HCT116 (cell line): Measurements from ENCODE around the gene PAN3. TPM values are rescaled to one million over a fixed set of nuclear protein-coding genes. Genes with fewer than 3 reads are reported as not detected.

Experiments used
- ATAC-seq: fragments of 200-7000 bp; cut with Tn5 transposase; 2 replicates; pipeline ENCODE4 v1.9.1; 2020; ENCODE audit warnings: mild to moderate bottlenecking, moderate library complexity
- BruUV-seq: library from RNA; stranded (reverse); fragments of 400-500 nt; replicated peaks from 2 replicates; lab custom pipeline; 2021; lab: Mats Ljungman, UMichigan
- CTCF ChIA-PET: fragments of 300-600 bp; sonication (Branson Sonifier 250); formaldehyde crosslinking; loops from one replicate; lab custom pipeline; 2021; ENCODE audit warnings: antibody characterized with exemption; lab: Charles Lee
- POLR2A ChIA-PET: fragments of 300-600, 350-600 bp; sonication (Branson Sonifier 250); formaldehyde crosslinking; loops from one replicate; lab custom pipeline; 2021; ENCODE audit warnings: antibody characterized with exemption; lab: Charles Lee
- RAD21 ChIA-PET, 2 experiments: fragments of 300-600 bp; sonication (Branson Sonifier 250); formaldehyde crosslinking; loops; one replicate each; lab custom pipeline; 2023; ENCODE audit warnings: low total read pairs in 2 of 2; ENCODE audit not compliant: uncharacterized antibody in 2 of 2, unreplicated experiment in 2 of 2, low non-redundant PET in 1 of 2; lab: Charles Lee
- DNase-seq: peaks from one replicate; pipeline ENCODE4 v3.0.0-alpha.2; 2010; ENCODE audit warnings: low read depth, low spot score
- H2AFZ ChIP-seq: fragments of 200-600 bp; shearing (Covaris generic), sonication (generic); 2 replicates; pipeline ENCODE4 v1.6.1; 2017; ENCODE audit warnings: low read depth, mixed run types, mixed read lengths, antibody characterized with exemption, low read length; ENCODE audit not compliant: poor library complexity, severe bottlenecking
- H3K27ac ChIP-seq: 2 replicates; pipeline ENCODE4 v1.5.1; 2012; ENCODE audit warnings: low read depth, low read length
- H3K27me3 ChIP-seq: fragments of 200-600 bp; sonication (generic); 2 replicates; pipeline ENCODE4 v1.6.1; 2016; ENCODE audit warnings: mixed run types, low read length, mixed read lengths; ENCODE audit not compliant: insufficient read depth
- H3K36me3 ChIP-seq, 2 experiments: fragments of 200-500 bp in 1 of 2; fragments of 200-600 bp in 1 of 2; sonication (Bioruptor generic) in 1 of 2; sonication (generic) in 1 of 2; 2 replicates each; pipeline versions ENCODE4 v1.5.1 to v1.6.1; 2014 to 2016; ENCODE audit warnings: low read length in 2 of 2, inconsistent platforms in 1 of 2, mixed read lengths in 1 of 2, mixed run types in 1 of 2; ENCODE audit not compliant: insufficient read depth in 2 of 2, control insufficient read depth in 1 of 2
- H3K4me1 ChIP-seq, 2 experiments: fragments of 200-600 bp in 1 of 2; sonication (generic) in 1 of 2; 2 replicates each; pipeline versions ENCODE4 v1.5.1 to v1.6.1; 2012 to 2017; ENCODE audit warnings: low read length in 2 of 2, inconsistent platforms in 1 of 2, mild to moderate bottlenecking in 1 of 2, mixed read lengths in 1 of 2, mixed run types in 1 of 2, moderate library complexity in 1 of 2; ENCODE audit not compliant: insufficient read depth in 2 of 2, control insufficient read depth in 1 of 2
- H3K4me2 ChIP-seq: fragments of 200-600 bp; sonication (generic); 2 replicates; pipeline ENCODE4 v1.6.1; 2017; ENCODE audit warnings: mixed run types, low read length, mixed read lengths
- H3K4me3 ChIP-seq, 2 experiments: fragments of 200-600 bp in 1 of 2; sonication (generic) in 1 of 2; replicated peaks in 1 of 2; 2 replicates each; pipeline ENCODE4 v1.5.1; 2011 to 2016; ENCODE audit warnings: low read length in 2 of 2, control low read depth in 1 of 2, low read depth in 1 of 2, mild to moderate bottlenecking in 1 of 2, mixed read lengths in 1 of 2, mixed run types in 1 of 2
- H3K79me2 ChIP-seq: fragments of 200-600 bp; sonication (generic); 2 replicates; pipeline ENCODE4 v1.6.1; 2017; ENCODE audit warnings: mild to moderate bottlenecking, mixed run types, low read length, moderate library complexity, mixed read lengths; ENCODE audit not compliant: insufficient read depth
- H3K9ac ChIP-seq: fragments of 200-600 bp; sonication (generic); 2 replicates; pipeline ENCODE4 v1.6.1; 2016; ENCODE audit warnings: low read length, mixed read lengths
- H3K9me2 ChIP-seq: fragments of 200-600 bp; sonication (generic), shearing (Covaris generic); 2 replicates; pipeline ENCODE4 v1.6.1; 2017; ENCODE audit warnings: mixed run types, mild to moderate bottlenecking, moderate library complexity; ENCODE audit not compliant: insufficient read depth
- H3K9me3 ChIP-seq, 2 experiments: fragments of 200-500 bp in 1 of 2; fragments of 200-600 bp in 1 of 2; sonication (Bioruptor generic) in 1 of 2; sonication (generic) in 1 of 2; 2 replicates each; pipeline ENCODE4 v1.6.1; 2014 to 2017; ENCODE audit warnings: low read length in 2 of 2, mixed read lengths in 2 of 2, inconsistent platforms in 1 of 2, low read depth in 1 of 2, mild to moderate bottlenecking in 1 of 2, mixed run types in 1 of 2, moderate library complexity in 1 of 2; ENCODE audit not compliant: control insufficient read depth in 1 of 2, insufficient read depth in 1 of 2
- H4K20me1 ChIP-seq: fragments of 200-600 bp; sonication (generic), shearing (Covaris generic); 2 replicates; pipeline ENCODE4 v1.6.1; 2017; ENCODE audit warnings: mixed run types, mild to moderate bottlenecking, moderate library complexity; ENCODE audit not compliant: insufficient read depth
- ATF3 ChIP-seq: IDR thresholded peaks from 2 replicates; pipeline ENCODE4 v1.6.1; 2012
- CBX3 ChIP-seq: IDR thresholded peaks from 2 replicates; pipeline ENCODE4 v1.6.1; 2012; ENCODE audit warnings: low read depth
- CTCF ChIP-seq, 3 experiments: fragments of 200-600 bp in 1 of 3; sonication (generic) in 1 of 3; IDR thresholded peaks in 2 of 3; conservative IDR thresholded peaks in 1 of 3; 2 replicates each; pipeline ENCODE4 v1.5.1; 2012 to 2017; ENCODE audit warnings: low read depth in 2 of 3, low read length in 2 of 3, antibody characterized with exemption in 1 of 3, borderline replicate concordance in 1 of 3, control low read depth in 1 of 3, mild to moderate bottlenecking in 1 of 3, mixed read lengths in 1 of 3, mixed run types in 1 of 3, moderate library complexity in 1 of 3; ENCODE audit not compliant: insufficient read depth in 1 of 3
- EGR1 ChIP-seq: IDR thresholded peaks from 2 replicates; pipeline ENCODE4 v1.6.1; 2012; ENCODE audit warnings: low read depth
- EZH2 ChIP-seq: fragments of 200-600 bp; sonication (generic); IDR thresholded peaks from 2 replicates; pipeline ENCODE4 v1.6.1; 2017; ENCODE audit warnings: antibody characterized with exemption, mixed run types
- EZH2phosphoT487 ChIP-seq: fragments of 200-600 bp; IDR thresholded peaks from 2 replicates; pipeline ENCODE4 v1.6.1; 2018; ENCODE audit warnings: antibody characterized with exemption, borderline replicate concordance
- FOSL1 ChIP-seq: IDR thresholded peaks from 2 replicates; pipeline ENCODE4 v1.6.1; 2012; ENCODE audit warnings: low read depth
- JUND ChIP-seq: IDR thresholded peaks from 2 replicates; pipeline ENCODE4 v1.6.1; 2012
- MAX ChIP-seq: IDR thresholded peaks from 2 replicates; pipeline ENCODE4 v1.6.1; 2012
- POLR2A ChIP-seq: IDR thresholded peaks from 2 replicates; pipeline ENCODE4 v1.7.0; 2011; ENCODE audit warnings: borderline replicate concordance; ENCODE audit not compliant: insufficient read depth, insufficient read length; ENCODE audit errors: extremely low read depth
- POLR2AphosphoS5 ChIP-seq: IDR thresholded peaks from 2 replicates; pipeline ENCODE4 v1.6.1; 2011; ENCODE audit warnings: mild to moderate bottlenecking, low read depth, low read length, moderate library complexity
- RAD21 ChIP-seq: IDR thresholded peaks from 2 replicates; pipeline ENCODE4 v1.6.1; 2012; ENCODE audit warnings: low read depth, mild to moderate bottlenecking
- REST ChIP-seq: IDR thresholded peaks from 2 replicates; pipeline ENCODE4 v1.6.1; 2012; ENCODE audit warnings: low read depth
- SIN3A ChIP-seq: IDR thresholded peaks from 2 replicates; pipeline ENCODE4 v1.6.1; 2012; ENCODE audit warnings: low read depth
- SP1 ChIP-seq: IDR thresholded peaks from 2 replicates; pipeline ENCODE4 v1.6.1; 2012; ENCODE audit warnings: low read depth
- SRF ChIP-seq: IDR thresholded peaks from 2 replicates; pipeline ENCODE4 v1.6.1; 2012; ENCODE audit warnings: low read depth
- TCF7L2 ChIP-seq: IDR thresholded peaks from 2 replicates; pipeline ENCODE4 v1.7.0; 2011; ENCODE audit warnings: borderline replicate concordance, inconsistent platforms; ENCODE audit not compliant: insufficient read depth, insufficient read length; ENCODE audit errors: extremely low read depth
- YY1 ChIP-seq: IDR thresholded peaks from 2 replicates; pipeline ENCODE4 v1.6.1; 2011; ENCODE audit warnings: low read length, low read depth, moderate library complexity, mild to moderate bottlenecking; ENCODE audit not compliant: insufficient replicate concordance; ENCODE audit errors: extremely low read depth
- ZFX ChIP-seq: fragments of 450-650 bp; IDR thresholded peaks from 2 replicates; pipeline ENCODE4 v1.6.1; 2017
- intact Hi-C: fragments of 100-400 bp; cut with micrococcal nuclease; formaldehyde crosslinking; loops from 2 replicates; pipeline ENCODE4 v1.10.0; 2022
- total RNA-seq: library from RNA; stranded (reverse); gene quantifications from one replicate; pipeline ENCODE4 v1.2.1, GENCODE V29; 2021; ENCODE audit not compliant: unreplicated experiment

PAN3 gene
- total RNA-seq, 1 experiment from 2014 or later, result 30.1 TPM

GRCh38 chr13:28246891-28247290, 108.5 kb downstream of the PAN3 start:
- H3K27me3 ChIP-seq, result no peaks in the 10 kb centered on the region
- H2AFZ ChIP-seq, result no peak overlapping the region
- ChIA-PET CTCF (no interaction called here), POLR2A (no interaction called here), RAD21 (no interaction called here)
- no peaks in the 10 kb centered on the region for H3K9me3 ChIP-seq
- no peak overlapping the region for H3K4me2 ChIP-seq
- no peaks in the 10 kb centered on the region for H3K4me1 ChIP-seq
- no peaks in the 10 kb centered on the region; a peak in 1 of 4 replicates for H3K36me3 ChIP-seq
- ATAC-seq (no peak), DNase-seq (no peak)
- H3K27ac ChIP-seq, result no peak overlapping the region
- H3K9ac ChIP-seq, result no peak overlapping the region
- no peaks in the 10 kb centered on the region for H4K20me1 ChIP-seq
- BruUV-seq, result no TSS peak
- H3K79me2 ChIP-seq, result no peaks in the 10 kb centered on the region
- H3K9me2 ChIP-seq, result no peaks in the 10 kb centered on the region
- TF ChIP-seq SRF, result no peak
- no peak for TF ChIP-seq POLR2AphosphoS5
- no peak for TF ChIP-seq EGR1
- TF ChIP-seq SP1, result no peak
- no peak for TF ChIP-seq ZFX
- TF ChIP-seq YY1, result no peak
- TF ChIP-seq SIN3A, result no peak
- TF ChIP-seq CBX3, result no peak
- no peak for TF ChIP-seq EZH2phosphoT487
- no peak for TF ChIP-seq MAX
- TF ChIP-seq TCF7L2, result no peak
- no peak for TF ChIP-seq CTCF (IDR thresholded peaks at IDR 0.05 in 2 of 3, conservative IDR thresholded peaks at IDR 0.05 in 1 of 3; ENCODE audit: borderline replicate concordance in 1 of 3, insufficient read depth in 1 of 3, low read depth in 2 of 3, low read length in 2 of 3)
- no peak for TF ChIP-seq EZH2
- no peak for TF ChIP-seq POLR2A
- TF ChIP-seq FOSL1, result no peak
- no peak for TF ChIP-seq ATF3
- no peak for TF ChIP-seq JUND
- TF ChIP-seq REST, result no peak
- TF ChIP-seq RAD21, result no peak
- intact Hi-C loops, result no loop called here
- H3K4me3 ChIP-seq, result no peak overlapping the region
